Right lobe of liver (tissue), 6 donors: ENCODE measurements around the gene SF3B6. TPM values are rescaled to one million over a fixed set of nuclear protein-coding genes. Genes with fewer than 3 reads are reported as not detected.
"Not testable (repeated sequence)": the region's sequence is repeated elsewhere in the genome, so short reads cannot be mapped to it uniquely, and the experiment has no call there.

ENCODE experiments used
- ATAC-seq, 4 donors: fragments of 200-7000 bp; cut with Tn5 transposase; one replicate each; pipeline ENCODE4 v1.9.1; 2020; ENCODE audit warnings: mild to moderate bottlenecking in 4 of 4, moderate library complexity in 4 of 4
- DNase-seq, 3 donors: peaks; one replicate each; pipeline ENCODE4 v3.0.0-alpha.2; 2020
- H3K27ac ChIP-seq, 3 donors: fragments of 200-600 bp; one replicate each; pipeline ENCODE4 v1.8.0; 2022
- H3K27me3 ChIP-seq, 2 donors: fragments of 200-600 bp; one replicate each; pipeline ENCODE4 v1.8.0; 2022
- H3K36me3 ChIP-seq, 4 donors: fragments of 200-600 bp; sonication (generic) in 1 of 4; one replicate each; pipeline versions ENCODE4 v1.5.1 to v1.8.0; 2017 to 2022; ENCODE audit warnings: control low read depth in 1 of 4
- H3K4me1 ChIP-seq, 4 donors: fragments of 200-600 bp; sonication (generic) in 1 of 4; one replicate each; pipeline versions ENCODE4 v1.5.1 to v1.8.0; 2017 to 2022; ENCODE audit warnings: control low read depth in 1 of 4
- H3K4me3 ChIP-seq, 3 donors: fragments of 200-600 bp; one replicate each; pipeline ENCODE4 v1.8.0; 2022
- H3K9me3 ChIP-seq, 4 donors: fragments of 200-600 bp; sonication (generic) in 1 of 4; one replicate each; pipeline versions ENCODE4 v1.5.1 to v1.8.0; 2017 to 2022; ENCODE audit warnings: control low read depth in 1 of 4
- POLR2A ChIP-seq: fragments of 450-650 bp; IDR thresholded peaks from one replicate; pipeline ENCODE4 v1.6.1; 2017; ENCODE audit warnings: antibody characterized with exemption, mild to moderate bottlenecking
- WGBS: methylation state at CpG from one replicate; pipeline ENCODE4 v1.1.6; 2018; ENCODE audit warnings: low coverage, low lambda C conversion rate; ENCODE audit not compliant: insufficient coverage; ENCODE audit errors: missing lambda C conversion rate; 5-methylcytosine and 5-hydroxymethylcytosine counted together
- intact Hi-C, 2 donors: fragments of 100-400 bp; cut with DNase I; formaldehyde crosslinking; loops; one replicate each; pipeline versions ENCODE4 v1.11.2 to v1.14.1; 2022
- total RNA-seq, 6 experiments: library from RNA; depleted of rRNA in 2 of 6; stranded (reverse); fragments of >200 nt in 2 of 6; fragmentation: NEBNext Ultra II Directional in 3 of 6; extraction: Animal tissue kit (Norgen Biotek cat#: 25700) in 3 of 6; gene quantifications; one replicate each; pipeline versions ENCODE4 v1.1.0 to v1.2.4, GENCODE V29; 2016 to 2023
- TF ChIP-seq, protein P1 (sequence below), 4 donors: fragments of 200-600 bp in 3 of 4; fragments of 450-650 bp in 1 of 4; IDR thresholded peaks; one replicate each; pipeline versions ENCODE4 v1.5.1 to v1.8.0; 2016 to 2022; ENCODE audit warnings: antibody characterized with exemption in 4 of 4, mild to moderate bottlenecking in 2 of 4
- donor health status: DM: no; HTN: yes; CAD: no.
- donor health status: DM: no; HTN: no; CAD: no.
- donor health status: DM: no; HTN: no; CAD: no.
- donor health status: DM: no; HTN: yes; CAD: no.
- donor health status: DM: no; HTN: yes; CAD: no.

The SF3B6 gene
- total RNA-seq, 6 experiments from 2014 or later, result 32.7 to 70.8 (median 40.3) TPM

DNA sequence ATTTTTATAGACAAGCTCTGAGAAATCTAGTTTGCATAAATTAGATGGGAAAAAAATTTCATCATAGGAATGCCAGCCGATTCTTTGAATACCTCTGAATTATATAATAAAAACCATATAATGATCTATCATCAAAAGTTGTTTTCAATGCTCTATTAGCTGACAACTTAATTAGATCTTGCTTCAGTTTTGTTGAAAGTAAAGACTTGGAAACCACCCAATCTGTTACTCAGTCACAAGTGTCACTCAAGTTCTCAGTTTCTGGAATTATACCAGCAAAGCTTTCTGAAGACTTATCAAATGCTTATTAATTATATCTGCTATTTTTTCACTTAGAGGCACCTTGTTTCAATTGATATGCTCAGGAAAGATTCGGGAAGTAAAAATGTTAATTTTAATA is 25.9 kb upstream of the SF3B6 start:
- no peak overlapping the region for H3K27ac ChIP-seq
- H3K4me3 ChIP-seq, result no peak overlapping the region
- 95% methylated on average over 2 of the region's 2 CpGs for WGBS
- no peak for TF ChIP-seq POLR2A
- TF ChIP-seq, protein P1, sequence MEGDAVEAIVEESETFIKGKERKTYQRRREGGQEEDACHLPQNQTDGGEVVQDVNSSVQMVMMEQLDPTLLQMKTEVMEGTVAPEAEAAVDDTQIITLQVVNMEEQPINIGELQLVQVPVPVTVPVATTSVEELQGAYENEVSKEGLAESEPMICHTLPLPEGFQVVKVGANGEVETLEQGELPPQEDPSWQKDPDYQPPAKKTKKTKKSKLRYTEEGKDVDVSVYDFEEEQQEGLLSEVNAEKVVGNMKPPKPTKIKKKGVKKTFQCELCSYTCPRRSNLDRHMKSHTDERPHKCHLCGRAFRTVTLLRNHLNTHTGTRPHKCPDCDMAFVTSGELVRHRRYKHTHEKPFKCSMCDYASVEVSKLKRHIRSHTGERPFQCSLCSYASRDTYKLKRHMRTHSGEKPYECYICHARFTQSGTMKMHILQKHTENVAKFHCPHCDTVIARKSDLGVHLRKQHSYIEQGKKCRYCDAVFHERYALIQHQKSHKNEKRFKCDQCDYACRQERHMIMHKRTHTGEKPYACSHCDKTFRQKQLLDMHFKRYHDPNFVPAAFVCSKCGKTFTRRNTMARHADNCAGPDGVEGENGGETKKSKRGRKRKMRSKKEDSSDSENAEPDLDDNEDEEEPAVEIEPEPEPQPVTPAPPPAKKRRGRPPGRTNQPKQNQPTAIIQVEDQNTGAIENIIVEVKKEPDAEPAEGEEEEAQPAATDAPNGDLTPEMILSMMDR (IDR thresholded peaks at IDR 0.05), result no peak
- H3K36me3 ChIP-seq, result no peaks in the 10 kb centered on the region
- ATAC-seq, result no peak
- H3K4me1 ChIP-seq, result no peaks in the 10 kb centered on the region
- no peaks in the 10 kb centered on the region for H3K27me3 ChIP-seq
- intact Hi-C loops, result no loop called here
- no peak for DNase-seq
- H3K9me3 ChIP-seq, result no peaks in the 10 kb centered on the region

DNA sequence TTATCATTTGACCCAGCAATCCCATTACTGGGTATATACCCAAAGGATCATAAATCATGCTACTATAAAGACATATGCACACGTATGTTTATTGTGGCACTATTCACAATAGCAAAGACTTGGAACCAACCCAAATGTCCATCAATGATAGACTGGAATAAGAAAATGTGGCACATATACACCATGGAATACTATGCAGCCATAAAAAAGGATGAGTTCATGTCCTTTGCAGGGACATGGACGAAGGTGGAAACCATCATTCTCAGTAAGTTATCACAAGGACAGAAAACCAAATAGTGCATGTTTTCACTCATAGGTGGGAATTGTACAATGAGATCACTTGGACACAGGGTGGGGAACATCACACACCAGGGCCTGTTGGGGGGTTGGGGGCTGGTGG is 24.6 kb upstream of the SF3B6 start:
- 71% methylated on average over 2 of the region's 2 CpGs for WGBS
- H3K27ac ChIP-seq, H3K9me3 ChIP-seq, H3K36me3 ChIP-seq, intact Hi-C loops, H3K4me1 ChIP-seq, H3K27me3 ChIP-seq, ATAC-seq, DNase-seq, H3K4me3 ChIP-seq: not testable (repeated sequence)

DNA sequence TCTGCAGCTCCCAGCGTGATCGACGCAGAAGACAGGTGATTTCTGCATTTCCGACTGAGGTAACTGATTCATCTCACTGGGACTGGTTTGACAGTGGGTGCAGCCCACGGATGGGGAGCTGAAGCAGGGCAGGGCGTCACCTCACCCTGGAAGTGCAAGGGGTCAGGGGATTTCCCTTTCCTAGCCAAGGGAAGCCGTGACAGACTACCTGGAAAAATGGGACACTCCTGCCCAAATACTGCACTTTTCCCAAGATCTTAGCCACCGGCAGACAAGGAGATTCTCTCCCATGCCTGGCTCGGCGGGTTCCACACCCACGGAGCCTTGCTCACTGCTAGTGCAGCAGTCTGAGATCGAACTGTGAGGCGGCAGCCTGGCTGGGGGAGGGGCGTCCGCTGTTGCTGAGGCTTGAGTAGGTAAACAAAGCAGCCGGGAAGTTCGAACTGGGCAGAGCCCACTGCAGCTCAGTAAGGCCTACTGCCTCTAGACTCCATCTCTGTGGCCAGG is 19.1 kb upstream of the SF3B6 start:
- H3K36me3 ChIP-seq, H3K27ac ChIP-seq, H3K4me1 ChIP-seq, ATAC-seq, intact Hi-C loops, DNase-seq, H3K4me3 ChIP-seq, H3K27me3 ChIP-seq, H3K9me3 ChIP-seq: not testable (repeated sequence)
- 90% methylated on average over 4 of the region's 17 CpGs for WGBS

DNA sequence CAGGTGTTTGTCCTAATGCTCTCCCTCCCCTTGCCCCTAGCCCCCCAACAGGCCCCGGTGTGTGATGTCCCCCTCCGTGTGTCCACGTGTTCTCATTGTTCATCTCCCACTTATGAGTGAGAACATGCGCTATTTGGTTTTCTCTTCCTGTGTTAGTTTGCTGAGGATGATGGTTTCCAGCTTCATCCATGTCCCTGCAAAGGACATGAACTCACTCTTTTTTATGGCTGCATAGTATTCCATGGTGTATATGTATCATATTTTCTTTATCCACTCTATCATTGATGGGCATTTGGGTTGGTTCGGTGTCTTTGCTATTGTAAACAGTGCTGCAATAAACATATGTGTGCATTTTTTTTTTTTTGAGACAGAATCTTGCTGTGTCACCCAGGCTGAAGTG is 17.1 kb upstream of the SF3B6 start:
- intact Hi-C loops, H3K4me1 ChIP-seq, H3K36me3 ChIP-seq, H3K4me3 ChIP-seq, DNase-seq, H3K9me3 ChIP-seq, ATAC-seq, H3K27ac ChIP-seq, H3K27me3 ChIP-seq: not testable (repeated sequence)
- WGBS, result 97% methylated on average over 5 of the region's 5 CpGs

DNA sequence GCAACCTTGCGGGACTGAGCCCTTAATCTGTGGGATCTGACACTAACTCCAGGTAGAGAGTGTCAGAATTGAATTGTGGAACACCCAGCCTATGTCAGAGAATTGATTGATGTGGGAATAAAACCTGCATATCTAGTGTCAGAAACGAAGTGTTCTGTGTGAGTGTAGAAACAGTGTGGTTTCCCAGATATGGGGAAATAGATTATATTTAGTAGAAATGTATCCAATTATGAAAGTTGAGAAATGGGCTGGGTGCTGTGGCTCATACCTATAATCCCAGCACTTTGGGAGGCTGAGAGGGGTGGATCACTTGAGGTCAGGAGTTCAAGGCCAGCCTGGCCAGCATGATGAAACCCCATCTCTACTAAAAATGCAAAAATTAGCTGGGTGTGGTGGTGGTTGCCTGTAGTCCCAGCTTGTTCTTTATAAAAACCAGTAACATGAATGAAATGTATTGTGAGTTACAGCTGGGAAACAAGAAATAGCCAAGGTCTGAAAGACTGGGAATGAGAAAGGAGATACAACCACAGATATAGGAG is 12.8 kb upstream of the SF3B6 start:
- 74% methylated on average over 2 of the region's 2 CpGs for WGBS
- TF ChIP-seq, protein P1 (IDR thresholded peaks at IDR 0.05), result no peak
- TF ChIP-seq POLR2A, result no peak

DNA sequence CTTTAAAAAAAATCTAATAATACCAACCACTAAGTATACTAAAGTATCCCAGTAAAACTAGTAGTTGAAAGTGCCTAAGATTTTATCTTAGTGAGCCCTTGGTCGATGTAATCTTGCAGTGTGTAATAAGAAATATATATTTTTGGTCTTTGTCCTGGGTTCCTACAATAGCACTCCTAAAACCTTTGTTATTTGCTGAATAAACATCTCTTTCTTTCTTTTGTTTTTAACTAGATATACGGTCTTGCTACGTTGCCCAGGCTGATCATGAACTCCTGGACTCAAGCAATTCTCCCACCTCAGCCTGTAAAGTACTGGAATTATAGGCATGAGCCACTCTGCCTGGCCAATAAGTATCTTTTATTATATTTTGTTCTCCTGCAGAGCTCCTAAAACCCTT is 10.9 kb upstream of the SF3B6 start:
- intact Hi-C loops, result no loop called here
- Histone ChIP-seq H3K27me3 (no peaks in the 10 kb centered on the region), H3K4me1 (peaks cover 0 to 8% (median 0%) of the 10 kb centered on the region in 4 donors), H3K27ac (no peak overlapping the region), H3K36me3 (no peaks in the 10 kb centered on the region), H3K4me3 (no peak overlapping the region), H3K9me3 (no peaks in the 10 kb centered on the region)
- no peak for TF ChIP-seq POLR2A
- TF ChIP-seq, protein P1 (IDR thresholded peaks at IDR 0.05), result no peak
- DNase-seq (no peak), ATAC-seq (no peak)
- WGBS, result 70% methylated on average over 3 of the region's 3 CpGs

More for the DNA sequence above, 12.8 kb upstream of the SF3B6 start:
- Histone ChIP-seq H3K27me3 (no peaks in the 10 kb centered on the region), H3K4me3 (no peak overlapping the region), H3K36me3 (no peaks in the 10 kb centered on the region), H3K4me1 (peaks cover 0 to under 1% (median 0%) of the 10 kb centered on the region in 4 donors), H3K27ac (no peak overlapping the region), H3K9me3 (no peaks in the 10 kb centered on the region)
- ATAC-seq (no peak), DNase-seq (no peak)
- intact Hi-C loops, result no loop called here
